Endothelial cell of umbilical vein (primary cell): ENCODE results near the gene MAGI1.

Experiments
- CTCF ChIP-seq, 2 donors: IDR thresholded peaks; 1 replicate in 1 of 2; 2 replicates in 1 of 2; pipeline ENCODE4 v1.5.1; 2011; ENCODE audit warnings: low read length in 2 of 2, mild to moderate bottlenecking in 2 of 2, moderate library complexity in 2 of 2, control low read depth in 1 of 2, inconsistent platforms in 1 of 2, low read depth in 1 of 2; ENCODE audit not compliant: insufficient read depth in 1 of 2; ENCODE audit errors: extremely low read depth in 1 of 2
- EZH2 ChIP-seq: IDR thresholded peaks from 2 replicates; pipeline ENCODE4 v1.6.1; 2012; ENCODE audit warnings: borderline replicate concordance, low read depth, mild to moderate bottlenecking, moderate library complexity, low read length, inconsistent platforms; ENCODE audit not compliant: severe bottlenecking
- FOS ChIP-seq: IDR thresholded peaks from 2 replicates; pipeline ENCODE4 v1.6.1; 2011; ENCODE audit warnings: mild to moderate bottlenecking, low read length, moderate library complexity, borderline replicate concordance; ENCODE audit not compliant: insufficient read depth
- GATA2 ChIP-seq: IDR thresholded peaks from 2 replicates; pipeline ENCODE4 v1.7.0; 2011; ENCODE audit warnings: low read depth, mild to moderate bottlenecking, moderate library complexity, mixed read lengths, low read length; ENCODE audit not compliant: insufficient read length, insufficient read depth
- JUN ChIP-seq: IDR thresholded peaks from 2 replicates; pipeline ENCODE4 v1.6.1; 2011; ENCODE audit warnings: borderline replicate concordance, low read depth; ENCODE audit not compliant: insufficient read length, insufficient read depth
- MAX ChIP-seq: IDR thresholded peaks from 2 replicates; pipeline ENCODE4 v1.6.1; 2011; ENCODE audit not compliant: insufficient read depth, insufficient read length
- MYC ChIP-seq: IDR thresholded peaks from one replicate; pipeline ENCODE4 v1.6.1; 2011; ENCODE audit warnings: mild to moderate bottlenecking, low read depth, low read length
- POLR2A ChIP-seq: IDR thresholded peaks from 2 replicates; pipeline ENCODE4 v1.6.1; 2012; ENCODE audit warnings: low read depth, mild to moderate bottlenecking, control low read depth, low read length
- POLR2AphosphoS5 ChIP-seq: IDR thresholded peaks from 2 replicates; pipeline ENCODE4 v1.6.1; 2012; ENCODE audit warnings: low read depth, mild to moderate bottlenecking, control low read depth, low read length, moderate library complexity; ENCODE audit not compliant: insufficient read depth

GRCh38 chr3:65878831-65879230, 159.9 kb downstream of the MAGI1 start:
- TF ChIP-seq CTCF (IDR thresholded peaks at IDR 0.05; ENCODE audit: extremely low read depth in 1 of 2, insufficient read depth in 1 of 2, low read depth in 1 of 2, low read length in 2 of 2): no peak
- TF ChIP-seq EZH2: no peak
- no peak for TF ChIP-seq POLR2AphosphoS5
- TF ChIP-seq MYC: no peak
- TF ChIP-seq POLR2A: no peak
- no peak for TF ChIP-seq FOS
- no peak for TF ChIP-seq JUN
- TF ChIP-seq MAX: no peak
- TF ChIP-seq GATA2: no peak
